ENCODE measurements around the gene MYLK. TPM values are rescaled to one million over a fixed set of nuclear protein-coding genes. Genes with fewer than 3 reads are reported as not detected.
A peak's percentile ranks its signal among the peaks of the same experiment; 100 is the strongest.
"Not testable (repeated sequence)": the region's sequence is repeated elsewhere in the genome, so short reads cannot be mapped to it uniquely, and the experiment has no call there.

The MYLK gene
- total and polyA plus RNA-seq, 5 donors from 2014 or later, result 0.07 to 2.9 (median 0.20) TPM; not detected in 1

GRCh38 chr3:123890162-123890561 lies 6.0 kb upstream of the MYLK start:
- peaks cover 3 to 20% (median 9%) of the 10 kb centered on the region in 7 donors for H3K9me3 Mint-ChIP-seq
- H3K27ac ChIP-seq (ENCODE audit: insufficient read depth, low read length, poor library complexity, severe bottlenecking); H3K4me3 Mint-ChIP-seq; H3K36me3 ChIP-seq (ENCODE audit: control insufficient read depth, insufficient read depth, low read length); H3K4me3 ChIP-seq (ENCODE audit: low read depth, low read length); ATAC-seq (ENCODE audit: low read depth in 2 of 2); DNase-seq; H3K9me3 ChIP-seq (ENCODE audit: control insufficient read depth in 2 of 2, low read length in 2 of 2); H3K4me1 Mint-ChIP-seq; H3K27me3 ChIP-seq (ENCODE audit: control insufficient read depth, insufficient read depth, low read length); H3K36me3 Mint-ChIP-seq; H3K4me1 ChIP-seq (ENCODE audit: control insufficient read depth, insufficient read depth, low read length, poor library complexity, severe bottlenecking); H3K27ac Mint-ChIP-seq: not testable (repeated sequence)
- peaks cover 54% of the 10 kb centered on the region for H3K27me3 Mint-ChIP-seq

- ATAC-seq (ENCODE audit: low read depth in 2 of 2) (no peak), DNase-seq (no peak)
- H3K36me3 ChIP-seq (ENCODE audit: control insufficient read depth, insufficient read depth, low read length), result no peaks in the 10 kb centered on the region
- Mint-ChIP-seq H3K27ac (no peak overlapping the region), H3K4me3 (peak overlapping the region in 1 of 4 donors; percentile 83), H3K4me1 (peaks cover 0 to 15% (median 1%) of the 10 kb centered on the region in 4 donors), H3K27me3 (peaks cover 56% of the 10 kb centered on the region), H3K9me3 (peaks cover 0 to 6% (median 2%) of the 10 kb centered on the region in 7 donors), H3K36me3 (no peaks in the 10 kb centered on the region)
- H3K9me3 ChIP-seq (ENCODE audit: control insufficient read depth in 2 of 2, low read length in 2 of 2), result no peaks in the 10 kb centered on the region
- H3K27me3 ChIP-seq (ENCODE audit: control insufficient read depth, insufficient read depth, low read length), result peaks cover 13% of the 10 kb centered on the region
- no peak overlapping the region for H3K27ac ChIP-seq (ENCODE audit: insufficient read depth, low read length, poor library complexity, severe bottlenecking)
- H3K4me3 ChIP-seq (ENCODE audit: low read depth, low read length), result no peak overlapping the region
- peaks cover 11% of the 10 kb centered on the region for H3K4me1 ChIP-seq (ENCODE audit: control insufficient read depth, insufficient read depth, low read length, poor library complexity, severe bottlenecking)
Measured at GRCh38 chr3:123884993-123885392, 861 bp upstream of the MYLK start.

GRCh38 chr3:123883701-123884202 lies 380 bp downstream of the MYLK start:
- peaks cover 0 to 6% (median 0%) of the 10 kb centered on the region in 7 donors for H3K9me3 Mint-ChIP-seq

DNA sequence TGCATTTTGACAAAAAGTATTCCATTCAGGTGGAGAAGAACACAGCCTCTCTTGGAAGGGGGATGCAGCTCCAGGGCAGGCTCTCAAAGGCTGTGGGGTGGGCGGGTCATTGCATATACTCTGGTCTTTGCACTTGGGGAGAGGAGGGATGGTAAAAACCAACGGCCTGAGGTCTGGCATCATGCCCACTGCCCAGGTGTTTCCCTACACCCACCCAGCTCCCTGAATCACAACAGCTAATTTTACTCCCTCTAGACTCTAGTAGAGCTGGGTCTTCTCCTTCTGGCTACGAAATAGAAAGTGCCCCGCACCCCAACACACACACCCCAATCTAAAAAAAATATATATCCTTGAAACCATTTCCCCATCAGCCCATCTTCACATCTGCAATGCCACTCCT lies 1.0 kb downstream of the MYLK start:
- H3K4me1 ChIP-seq (ENCODE audit: control insufficient read depth, insufficient read depth, low read length, poor library complexity, severe bottlenecking), result peaks cover 11% of the 10 kb centered on the region
- H3K9me3 ChIP-seq (ENCODE audit: control insufficient read depth in 2 of 2, low read length in 2 of 2), result no peaks in the 10 kb centered on the region
- Mint-ChIP-seq H3K4me3 (peak overlapping the region in 3 of 4 donors; percentile 42 to 52 (median 43)), H3K27ac (no peak overlapping the region), H3K27me3 (peaks cover 51% of the 10 kb centered on the region), H3K4me1 (peaks cover 0 to 15% (median 1%) of the 10 kb centered on the region in 4 donors), H3K9me3 (peaks cover 0 to 6% (median 0%) of the 10 kb centered on the region in 7 donors), H3K36me3 (no peaks in the 10 kb centered on the region)
- ATAC-seq (ENCODE audit: low read depth in 2 of 2) (no peak), DNase-seq (no peak)
- no peaks in the 10 kb centered on the region for H3K36me3 ChIP-seq (ENCODE audit: control insufficient read depth, insufficient read depth, low read length)
- no peak overlapping the region for H3K27ac ChIP-seq (ENCODE audit: insufficient read depth, low read length, poor library complexity, severe bottlenecking)
- no peak overlapping the region for H3K4me3 ChIP-seq (ENCODE audit: low read depth, low read length)
- H3K27me3 ChIP-seq (ENCODE audit: control insufficient read depth, insufficient read depth, low read length), result peaks cover 13% of the 10 kb centered on the region

More at GRCh38 chr3:123883701-123884202, 380 bp downstream of the MYLK start:
- Mint-ChIP-seq H3K27ac (no peak overlapping the region), H3K4me3 (peak overlapping the region in 1 of 4 donors; percentile 81), H3K36me3 (no peaks in the 10 kb centered on the region), H3K27me3 (peaks cover 55% of the 10 kb centered on the region), H3K4me1 (peaks cover 0 to 15% (median 1%) of the 10 kb centered on the region in 4 donors)
- Histone ChIP-seq H3K4me3 (ENCODE audit: low read depth, low read length) (no peak overlapping the region), H3K27ac (ENCODE audit: insufficient read depth, low read length, poor library complexity, severe bottlenecking) (no peak overlapping the region), H3K9me3 (ENCODE audit: control insufficient read depth in 2 of 2, low read length in 2 of 2) (no peaks in the 10 kb centered on the region), H3K36me3 (ENCODE audit: control insufficient read depth, insufficient read depth, low read length) (no peaks in the 10 kb centered on the region), H3K4me1 (ENCODE audit: control insufficient read depth, insufficient read depth, low read length, poor library complexity, severe bottlenecking) (peaks cover 11% of the 10 kb centered on the region), H3K27me3 (ENCODE audit: control insufficient read depth, insufficient read depth, low read length) (peaks cover 13% of the 10 kb centered on the region)
- no peak for ATAC-seq (ENCODE audit: low read depth in 2 of 2)
- DNase-seq, result no peak

- H3K9me3 Mint-ChIP-seq, result peaks cover 0 to 6% (median 0%) of the 10 kb centered on the region in 7 donors
- no peaks in the 10 kb centered on the region for H3K9me3 ChIP-seq (ENCODE audit: control insufficient read depth in 2 of 2, low read length in 2 of 2)
Measured at GRCh38 chr3:123881771-123882170, 2.4 kb downstream of the MYLK start.

DNA sequence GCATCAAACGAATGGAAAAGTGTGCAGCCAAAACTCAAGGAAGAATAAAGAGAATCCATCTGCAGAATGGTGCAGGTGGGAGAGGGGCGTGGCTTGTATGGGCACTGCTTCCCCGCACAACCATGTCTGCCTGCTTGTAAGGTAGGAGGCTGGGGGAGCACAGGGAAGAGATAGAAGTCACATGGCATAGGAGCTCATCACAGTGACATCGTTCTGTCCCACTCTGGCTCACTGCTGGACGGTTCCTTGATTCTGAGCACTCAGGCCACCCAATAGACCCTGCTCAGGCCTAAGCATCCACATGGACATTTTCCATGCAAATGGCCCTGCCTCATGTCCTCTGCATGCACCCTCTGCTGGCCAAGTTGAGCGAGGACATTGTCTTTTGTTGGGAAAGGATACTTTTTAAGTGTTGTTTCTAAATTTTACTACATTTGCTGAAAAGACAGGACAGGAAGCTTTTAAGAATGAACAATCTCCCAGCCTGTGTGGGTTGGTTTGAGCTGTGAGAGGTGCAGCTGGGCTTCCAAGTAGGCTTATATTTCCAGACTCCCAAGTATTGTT lies 3.1 kb downstream of the MYLK start:
- H3K4me1 Mint-ChIP-seq, result peaks cover 0 to 15% (median 1%) of the 10 kb centered on the region in 4 donors
- no peaks in the 10 kb centered on the region for H3K36me3 ChIP-seq (ENCODE audit: control insufficient read depth, insufficient read depth, low read length)
- no peaks in the 10 kb centered on the region for H3K9me3 ChIP-seq (ENCODE audit: control insufficient read depth in 2 of 2, low read length in 2 of 2)
- no peaks in the 10 kb centered on the region for H3K36me3 Mint-ChIP-seq
- H3K27ac ChIP-seq (ENCODE audit: insufficient read depth, low read length, poor library complexity, severe bottlenecking), result no peak overlapping the region
- peaks cover 13% of the 10 kb centered on the region for H3K27me3 ChIP-seq (ENCODE audit: control insufficient read depth, insufficient read depth, low read length)
- no peak overlapping the region for H3K27ac Mint-ChIP-seq
- H3K4me3 Mint-ChIP-seq, result no peak overlapping the region
- H3K4me1 ChIP-seq (ENCODE audit: control insufficient read depth, insufficient read depth, low read length, poor library complexity, severe bottlenecking), result peaks cover 11% of the 10 kb centered on the region
- H3K27me3 Mint-ChIP-seq, result peaks cover 44% of the 10 kb centered on the region
- ATAC-seq (ENCODE audit: low read depth in 2 of 2), result no peak
- H3K9me3 Mint-ChIP-seq, result peaks cover 0 to 2% (median 0%) of the 10 kb centered on the region in 7 donors
- no peak overlapping the region for H3K4me3 ChIP-seq (ENCODE audit: low read depth, low read length)
- DNase-seq, result no peak

More at GRCh38 chr3:123881771-123882170, 2.4 kb downstream of the MYLK start:
- Histone ChIP-seq H3K36me3 (ENCODE audit: control insufficient read depth, insufficient read depth, low read length) (no peaks in the 10 kb centered on the region), H3K27me3 (ENCODE audit: control insufficient read depth, insufficient read depth, low read length) (peaks cover 13% of the 10 kb centered on the region), H3K4me3 (ENCODE audit: low read depth, low read length) (no peak overlapping the region), H3K4me1 (ENCODE audit: control insufficient read depth, insufficient read depth, low read length, poor library complexity, severe bottlenecking) (peaks cover 11% of the 10 kb centered on the region), H3K27ac (ENCODE audit: insufficient read depth, low read length, poor library complexity, severe bottlenecking) (no peak overlapping the region)
- H3K36me3 Mint-ChIP-seq, result no peaks in the 10 kb centered on the region
- no peak for DNase-seq
- ATAC-seq (ENCODE audit: low read depth in 2 of 2), result no peak
- peaks cover 0 to 15% (median 1%) of the 10 kb centered on the region in 4 donors for H3K4me1 Mint-ChIP-seq
- peak overlapping the region in 1 of 4 donors; percentile 6 for H3K4me3 Mint-ChIP-seq
- H3K27ac Mint-ChIP-seq, result no peak overlapping the region
- H3K27me3 Mint-ChIP-seq, result peaks cover 49% of the 10 kb centered on the region

DNA sequence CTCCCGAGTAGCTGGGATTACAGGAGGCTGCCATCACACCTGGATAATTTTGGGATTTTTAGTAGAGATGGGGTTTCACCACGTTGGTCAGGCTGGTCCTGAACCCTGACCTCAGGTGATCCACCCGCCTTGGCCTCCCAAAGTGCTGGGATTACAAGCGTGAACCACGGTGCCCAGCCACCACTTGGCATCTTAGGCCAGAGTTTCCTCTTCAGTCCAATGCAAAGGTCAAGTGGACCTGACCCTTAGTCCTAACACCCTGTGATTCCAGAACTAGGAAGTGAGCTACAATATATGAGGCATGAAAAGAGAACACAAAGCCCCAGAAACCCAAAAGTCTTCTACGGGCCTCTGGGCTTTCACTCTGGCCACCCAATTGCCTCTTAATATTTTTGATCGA lies 5.3 kb downstream of the MYLK start:
- peaks cover 6% of the 10 kb centered on the region for H3K27me3 ChIP-seq (ENCODE audit: control insufficient read depth, insufficient read depth, low read length)
- Mint-ChIP-seq H3K27me3 (peaks cover 38% of the 10 kb centered on the region), H3K36me3 (no peaks in the 10 kb centered on the region)

DNA sequence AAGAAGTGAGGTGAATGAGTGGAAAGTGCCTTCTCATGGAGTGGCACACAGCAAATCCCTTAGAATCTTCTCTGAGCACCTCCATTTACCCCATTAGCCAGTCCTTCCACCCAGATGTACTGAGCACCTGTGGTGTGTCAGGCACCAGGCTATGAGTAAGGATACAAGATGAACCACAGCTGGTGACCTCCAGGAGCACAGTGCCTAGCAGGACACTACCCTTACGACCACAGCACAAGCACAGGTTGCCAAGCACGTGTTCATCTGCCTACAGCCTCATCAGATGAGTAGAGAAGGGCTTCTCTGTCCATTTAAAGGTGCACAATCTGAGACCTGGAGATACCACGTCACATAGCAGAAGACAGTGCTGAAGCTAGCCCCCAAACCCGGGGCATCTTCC lies 6.2 kb downstream of the MYLK start:
- ATAC-seq (ENCODE audit: low read depth in 2 of 2), result no peak
- peaks cover 34% of the 10 kb centered on the region for H3K27me3 Mint-ChIP-seq
- H3K27ac Mint-ChIP-seq, result no peak overlapping the region
- peaks cover 0 to 2% (median 0%) of the 10 kb centered on the region in 4 donors for H3K4me1 Mint-ChIP-seq
- H3K9me3 ChIP-seq (ENCODE audit: control insufficient read depth in 2 of 2, low read length in 2 of 2), result no peaks in the 10 kb centered on the region
- peaks cover 0 to 1% (median 0%) of the 10 kb centered on the region in 7 donors for H3K9me3 Mint-ChIP-seq
- H3K27me3 ChIP-seq (ENCODE audit: control insufficient read depth, insufficient read depth, low read length), result peaks cover 5% of the 10 kb centered on the region
- no peak overlapping the region for H3K4me3 ChIP-seq (ENCODE audit: low read depth, low read length)
- H3K4me3 Mint-ChIP-seq, result no peak overlapping the region
- DNase-seq, result no peak
- H3K36me3 Mint-ChIP-seq, result no peaks in the 10 kb centered on the region
- no peaks in the 10 kb centered on the region for H3K4me1 ChIP-seq (ENCODE audit: control insufficient read depth, insufficient read depth, low read length, poor library complexity, severe bottlenecking)
- H3K36me3 ChIP-seq (ENCODE audit: control insufficient read depth, insufficient read depth, low read length), result no peaks in the 10 kb centered on the region
- no peak overlapping the region for H3K27ac ChIP-seq (ENCODE audit: insufficient read depth, low read length, poor library complexity, severe bottlenecking)

More for the DNA sequence above, 5.3 kb downstream of the MYLK start:
- H3K9me3 Mint-ChIP-seq, result peaks cover 0 to 1% (median 0%) of the 10 kb centered on the region in 7 donors
- H3K4me1 Mint-ChIP-seq, result peaks cover 0 to 10% (median 0%) of the 10 kb centered on the region in 4 donors
- Histone ChIP-seq H3K4me1 (ENCODE audit: control insufficient read depth, insufficient read depth, low read length, poor library complexity, severe bottlenecking) (peaks cover 6% of the 10 kb centered on the region), H3K36me3 (ENCODE audit: control insufficient read depth, insufficient read depth, low read length) (no peaks in the 10 kb centered on the region), H3K9me3 (ENCODE audit: control insufficient read depth in 2 of 2, low read length in 2 of 2) (no peaks in the 10 kb centered on the region), H3K27ac (ENCODE audit: insufficient read depth, low read length, poor library complexity, severe bottlenecking) (no peak overlapping the region), H3K4me3 (ENCODE audit: low read depth, low read length) (no peak overlapping the region)
- DNase-seq (no peak), ATAC-seq (ENCODE audit: low read depth in 2 of 2) (no peak)
- no peak overlapping the region for H3K27ac Mint-ChIP-seq
- H3K4me3 Mint-ChIP-seq, result no peak overlapping the region
